IMR-90 (cell line): ENCODE results near the gene SLC45A2. TPM values are rescaled to one million over a fixed set of nuclear protein-coding genes. Genes with fewer than 3 reads are reported as not detected.
"Not testable (repeated sequence)": the region's sequence is repeated elsewhere in the genome, so short reads cannot be mapped to it uniquely, and the experiment has no call there.

Experiments
- ATAC-seq: fragments of 200-7000 bp; cut with Tn5 transposase; 2 replicates; pipeline ENCODE4 v1.9.1; 2020; ENCODE audit warnings: low read depth, mild to moderate bottlenecking, moderate library complexity
- BruUV-seq: library from RNA; stranded (reverse); fragments of 400-500 nt; replicated peaks from 2 replicates; lab custom pipeline; 2021; lab: Mats Ljungman, UMichigan
- CTCF ChIA-PET: fragments of 300-600 bp; formaldehyde crosslinking; extraction: SDS; loops from one replicate; lab custom pipeline; 2021; ENCODE audit warnings: antibody characterized with exemption; lab: Yijun Ruan, JAX
- POLR2A ChIA-PET: fragments of 300-600 bp; sonication (Branson Sonifier 250); formaldehyde crosslinking; loops from one replicate; lab custom pipeline; 2022; ENCODE audit warnings: antibody characterized with exemption; ENCODE audit not compliant: unreplicated experiment; lab: Charles Lee
- DNase-seq: peaks from one replicate; pipeline ENCODE4 v3.0.0; 2013
- H2AFZ ChIP-seq: replicated peaks from 2 replicates; pipeline ENCODE3; 2013; ENCODE audit warnings: low read length, mild to moderate bottlenecking; ENCODE audit not compliant: poor library complexity
- H2AK5ac ChIP-seq: 2 replicates; pipeline ENCODE4 v1.6.1; 2013; ENCODE audit warnings: low read depth, low read length, inconsistent platforms
- H2AK9ac ChIP-seq: replicated peaks from 2 replicates; pipeline ENCODE3; 2013; ENCODE audit warnings: mild to moderate bottlenecking, low read depth, low read length, moderate library complexity; ENCODE audit not compliant: poor library complexity
- H2BK120ac ChIP-seq: 2 replicates; pipeline ENCODE4 v1.6.1; 2013; ENCODE audit warnings: low read depth, low read length, inconsistent platforms
- H2BK15ac ChIP-seq: 3 replicates; pipeline ENCODE4 v1.6.1; 2013; ENCODE audit warnings: low read depth, low read length, inconsistent platforms
- H2BK20ac ChIP-seq: 2 replicates; pipeline ENCODE4 v1.6.1; 2013; ENCODE audit warnings: low read depth, mild to moderate bottlenecking, inconsistent platforms, low read length, moderate library complexity
- H2BK5ac ChIP-seq: 2 replicates; pipeline ENCODE4 v1.6.1; 2013; ENCODE audit warnings: mild to moderate bottlenecking, low read depth, low read length, inconsistent platforms; ENCODE audit not compliant: poor library complexity, severe bottlenecking
- H3K14ac ChIP-seq: replicated peaks from 2 replicates; pipeline ENCODE4 v1.6.1; 2013; ENCODE audit warnings: low read depth, low read length, inconsistent platforms
- H3K18ac ChIP-seq: 2 replicates; pipeline ENCODE4 v1.6.1; 2013; ENCODE audit warnings: low read depth, low read length, control low read depth
- H3K23ac ChIP-seq: 2 replicates; pipeline ENCODE4 v1.6.1; 2013; ENCODE audit warnings: low read depth, low read length, inconsistent platforms
- H3K27ac ChIP-seq: 2 replicates; pipeline ENCODE4 v1.5.1; 2013; ENCODE audit warnings: mild to moderate bottlenecking, control low read depth, low read length; ENCODE audit not compliant: insufficient read depth
- H3K27me3 ChIP-seq: 2 replicates; pipeline ENCODE4 v1.6.1; 2013; ENCODE audit warnings: low read length; ENCODE audit not compliant: control insufficient read depth, insufficient read depth
- H3K36me3 ChIP-seq: 2 replicates; pipeline ENCODE4 v1.6.1; 2013; ENCODE audit warnings: low read length, mixed read lengths; ENCODE audit not compliant: control insufficient read depth, insufficient read depth
- H3K4ac ChIP-seq: 2 replicates; pipeline ENCODE4 v1.6.1; 2013; ENCODE audit warnings: low read depth, low read length, inconsistent platforms
- H3K4me1 ChIP-seq: 2 replicates; pipeline ENCODE4 v1.6.1; 2013; ENCODE audit warnings: low read length, mixed read lengths; ENCODE audit not compliant: control insufficient read depth, insufficient read depth
- H3K4me2 ChIP-seq: 2 replicates; pipeline ENCODE4 v1.6.1; 2013; ENCODE audit warnings: low read depth, mild to moderate bottlenecking, control low read depth, low read length, moderate library complexity
- H3K4me3 ChIP-seq: 2 replicates; pipeline ENCODE4 v1.5.1; 2013; ENCODE audit warnings: low read depth, mild to moderate bottlenecking, control low read depth, low read length, moderate library complexity; ENCODE audit not compliant: insufficient read depth
- H3K56ac ChIP-seq: 2 replicates; pipeline ENCODE4 v1.6.1; 2013; ENCODE audit warnings: low read length, inconsistent platforms; ENCODE audit not compliant: insufficient read depth; ENCODE audit errors: extremely low read depth
- H3K79me1 ChIP-seq, 2 experiments: 2 replicates each; pipeline ENCODE4 v1.6.1; 2013; ENCODE audit warnings: low read length in 2 of 2, inconsistent platforms in 1 of 2, low read depth in 1 of 2
- H3K9ac ChIP-seq: 2 replicates; pipeline ENCODE4 v1.6.1; 2013; ENCODE audit warnings: low read depth, low read length, control low read depth
- H3K9me1 ChIP-seq: 2 replicates; pipeline ENCODE4 v1.6.1; 2013; ENCODE audit warnings: low read length, inconsistent platforms; ENCODE audit not compliant: insufficient read depth
- H3K9me3 ChIP-seq: 2 replicates; pipeline ENCODE4 v1.6.1; 2013; ENCODE audit warnings: low read length; ENCODE audit not compliant: control insufficient read depth, insufficient read depth
- H4K20me1 ChIP-seq: 2 replicates; pipeline ENCODE4 v1.6.1; 2013; ENCODE audit warnings: low read length, inconsistent platforms; ENCODE audit not compliant: insufficient read depth
- H4K5ac ChIP-seq: 2 replicates; pipeline ENCODE4 v1.6.1; 2013; ENCODE audit warnings: mild to moderate bottlenecking, low read depth, low read length, control low read depth
- H4K8ac ChIP-seq, 2 experiments: 2 replicates each; pipeline ENCODE4 v1.6.1; 2013; ENCODE audit warnings: low read depth in 2 of 2, low read length in 2 of 2, control low read depth in 1 of 2, inconsistent platforms in 1 of 2
- H4K91ac ChIP-seq: 2 replicates; pipeline ENCODE4 v1.6.1; 2013; ENCODE audit warnings: low read depth, low read length, inconsistent platforms; ENCODE audit not compliant: insufficient read depth
- WGBS, 2 experiments: methylation state at CpG; one replicate each; pipeline versions ENCODE4 v1.1.5 to v1.1.7; 2013; ENCODE audit warnings: missing lambda C conversion rate in 2 of 2; ENCODE audit not compliant: insufficient read length in 1 of 2; ENCODE audit errors: extremely low coverage in 2 of 2; 5-methylcytosine and 5-hydroxymethylcytosine counted together
- dilution Hi-C: fragments of 300-500 bp; cut with HindIII; formaldehyde crosslinking; loops from one replicate; pipeline ENCODE4 v1.14.3; 2018; ENCODE audit warnings: low sequenced_read_pairs; ENCODE audit not compliant: unreplicated experiment
- in situ Hi-C: fragments of 300-500 bp; cut with MboI; formaldehyde crosslinking; loops from 3 replicates; pipeline ENCODE4 v1.14.3; 2019; ENCODE audit warnings: low sequenced_read_pairs, inconsistent platforms, mixed read lengths
- intact Hi-C: fragments of 100-400 bp; cut with micrococcal nuclease; formaldehyde crosslinking; loops from 2 replicates; pipeline ENCODE4 v1.10.0; 2022
- polyA plus RNA-seq, 3 experiments: library from polyadenylated mRNA; depleted of rRNA; stranded (reverse); fragments of >200 nt; gene quantifications; 2 replicates each; pipeline ENCODE4 v1.2.3, GENCODE V29; 2012; ENCODE audit warnings: low replicate concordance in 1 of 3
- total RNA-seq: library from RNA; depleted of rRNA; stranded (reverse); fragments of >200 nt; gene quantifications from 2 replicates; pipeline ENCODE4 v1.2.3, GENCODE V29; 2012

Gene SLC45A2
- total and polyA plus RNA-seq, 2 of the 4 experiments (the other 2 are of a cell fraction) = 0.07 TPM; not detected in 1

- H3K36me3 ChIP-seq, H3K79me1 ChIP-seq, H3K9me1 ChIP-seq, H4K20me1 ChIP-seq, H2BK120ac ChIP-seq, H2BK5ac ChIP-seq, H3K4me1 ChIP-seq, H2BK15ac ChIP-seq, H2AFZ ChIP-seq, H2AK5ac ChIP-seq, H3K18ac ChIP-seq, POLR2A ChIA-PET, H3K14ac ChIP-seq, DNase-seq, H3K56ac ChIP-seq, H3K4me3 ChIP-seq, H4K8ac ChIP-seq, dilution Hi-C loops, H3K9me3 ChIP-seq, H3K4me2 ChIP-seq, H3K9ac ChIP-seq, H2AK9ac ChIP-seq, BruUV-seq, H4K5ac ChIP-seq, CTCF ChIA-PET, intact Hi-C loops, H3K23ac ChIP-seq, H4K91ac ChIP-seq, H2BK20ac ChIP-seq, ATAC-seq, in situ Hi-C loops, H3K27ac ChIP-seq, H3K4ac ChIP-seq: not testable (repeated sequence)
- H3K27me3 ChIP-seq = peaks cover 11% of the 10 kb centered on the region
- WGBS, 2 experiments = no CpG with 5 or more reads among the region's 3 CpGs
Observed at GRCh38 chr5:33914844-33915243, 69.6 kb downstream of the SLC45A2 start.

- H3K36me3 ChIP-seq, dilution Hi-C loops, H3K14ac ChIP-seq, H3K27me3 ChIP-seq, H4K20me1 ChIP-seq, H4K5ac ChIP-seq, BruUV-seq, H3K4ac ChIP-seq, H2BK5ac ChIP-seq, H2BK120ac ChIP-seq, H3K79me1 ChIP-seq, H3K4me3 ChIP-seq, H3K9ac ChIP-seq, H3K23ac ChIP-seq, ATAC-seq, H2AFZ ChIP-seq, H2AK9ac ChIP-seq, in situ Hi-C loops, H4K91ac ChIP-seq, H3K9me1 ChIP-seq, H3K4me1 ChIP-seq, H2BK15ac ChIP-seq, H2BK20ac ChIP-seq, H2AK5ac ChIP-seq, H3K18ac ChIP-seq, intact Hi-C loops, POLR2A ChIA-PET, CTCF ChIA-PET, H3K27ac ChIP-seq, H3K4me2 ChIP-seq, H3K56ac ChIP-seq, H4K8ac ChIP-seq: not testable (repeated sequence)
- DNase-seq = peak; percentile 8
- 86% methylated on average over 3 of the region's 7 CpGs; no CpG with 5 or more reads in 1 of the 2 experiments for whole genome bisulfite sequencing, 2 experiments
- peaks cover 13% of the 10 kb centered on the region for H3K9me3 ChIP-seq
Observed at GRCh38 chr5:33906248-33906647, 78.2 kb downstream of the SLC45A2 start.
